Nephron progenitor cell (in vitro differentiated cells): ENCODE measurements around the gene PPP1CB.
"Not testable (repeated sequence)": the region's sequence is repeated elsewhere in the genome, so short reads cannot be mapped to it uniquely, and the experiment has no call there.

Experiments used
- DNase-seq: peaks from one replicate; pipeline ENCODE4 v3.0.0; 2021
- H3K27ac Mint-ChIP-seq: 2 replicates; pipeline ENCODE4 v1.8.0; 2021; ENCODE audit warnings: mild to moderate bottlenecking, moderate library complexity, mixed read lengths
- H3K27me3 Mint-ChIP-seq: 2 replicates; pipeline ENCODE4 v1.8.0; 2021; ENCODE audit warnings: mild to moderate bottlenecking, low read depth, mixed read lengths; ENCODE audit not compliant: poor library complexity
- H3K36me3 Mint-ChIP-seq: 2 replicates; pipeline ENCODE4 v1.8.0; 2021; ENCODE audit warnings: low read depth, mixed read lengths
- H3K4me1 Mint-ChIP-seq: 2 replicates; pipeline ENCODE4 v1.8.0; 2021; ENCODE audit warnings: mixed read lengths
- H3K4me3 Mint-ChIP-seq: 2 replicates; pipeline ENCODE4 v1.8.0; 2021; ENCODE audit warnings: mild to moderate bottlenecking, moderate library complexity, mixed read lengths
- H3K9me3 Mint-ChIP-seq: 2 replicates; pipeline ENCODE4 v1.8.0; 2021; ENCODE audit warnings: mild to moderate bottlenecking, moderate library complexity, mixed read lengths
- TF ChIP-seq, protein P1 (sequence below): fragments of 200-600 bp; sonication (generic); IDR thresholded peaks from 2 replicates; pipeline ENCODE4 v1.5.0; 2021; ENCODE audit warnings: antibody characterized with exemption

PPP1CB gene

DNA sequence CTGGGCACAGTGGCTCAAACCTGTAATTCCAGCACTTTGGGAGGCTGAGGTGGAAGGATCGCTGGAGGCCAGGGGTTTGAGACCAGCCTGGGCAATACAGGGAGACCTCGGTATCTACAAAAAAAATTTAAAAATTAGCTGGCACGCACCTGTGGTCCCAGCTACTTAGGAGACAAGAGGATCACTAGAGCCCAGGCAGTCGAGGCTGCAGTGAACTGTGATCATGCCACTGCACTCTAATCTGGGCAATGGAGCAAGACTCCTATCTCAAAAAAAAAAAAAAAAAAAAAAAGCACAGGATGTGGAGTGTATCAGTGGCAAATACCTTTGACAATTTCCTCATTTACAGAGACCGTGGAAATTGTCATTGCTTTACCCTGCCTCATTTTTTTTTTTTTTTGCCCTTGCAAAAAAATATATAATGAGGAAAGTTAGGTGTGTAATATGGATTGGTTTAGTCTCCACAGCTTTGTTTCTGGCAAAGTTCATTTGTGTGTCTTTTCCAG lies 20.9 kb upstream of the PPP1CB start:
- TF ChIP-seq, protein P1, sequence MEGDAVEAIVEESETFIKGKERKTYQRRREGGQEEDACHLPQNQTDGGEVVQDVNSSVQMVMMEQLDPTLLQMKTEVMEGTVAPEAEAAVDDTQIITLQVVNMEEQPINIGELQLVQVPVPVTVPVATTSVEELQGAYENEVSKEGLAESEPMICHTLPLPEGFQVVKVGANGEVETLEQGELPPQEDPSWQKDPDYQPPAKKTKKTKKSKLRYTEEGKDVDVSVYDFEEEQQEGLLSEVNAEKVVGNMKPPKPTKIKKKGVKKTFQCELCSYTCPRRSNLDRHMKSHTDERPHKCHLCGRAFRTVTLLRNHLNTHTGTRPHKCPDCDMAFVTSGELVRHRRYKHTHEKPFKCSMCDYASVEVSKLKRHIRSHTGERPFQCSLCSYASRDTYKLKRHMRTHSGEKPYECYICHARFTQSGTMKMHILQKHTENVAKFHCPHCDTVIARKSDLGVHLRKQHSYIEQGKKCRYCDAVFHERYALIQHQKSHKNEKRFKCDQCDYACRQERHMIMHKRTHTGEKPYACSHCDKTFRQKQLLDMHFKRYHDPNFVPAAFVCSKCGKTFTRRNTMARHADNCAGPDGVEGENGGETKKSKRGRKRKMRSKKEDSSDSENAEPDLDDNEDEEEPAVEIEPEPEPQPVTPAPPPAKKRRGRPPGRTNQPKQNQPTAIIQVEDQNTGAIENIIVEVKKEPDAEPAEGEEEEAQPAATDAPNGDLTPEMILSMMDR, result no peak

GRCh38 chr2:28735511-28735910 lies 16.1 kb upstream of the PPP1CB start:
- no peak overlapping the region for H3K4me3 Mint-ChIP-seq
- TF ChIP-seq, protein P1, result no peak
- peaks cover 41% of the 10 kb centered on the region for H3K36me3 Mint-ChIP-seq
- peaks cover 41% of the 10 kb centered on the region for H3K9me3 Mint-ChIP-seq
- no peaks in the 10 kb centered on the region for H3K27me3 Mint-ChIP-seq
- no peak for DNase-seq
- no peaks in the 10 kb centered on the region for H3K4me1 Mint-ChIP-seq
- H3K27ac Mint-ChIP-seq, result no peak overlapping the region

More for the DNA sequence above, 20.9 kb upstream of the PPP1CB start:
- Mint-ChIP-seq H3K36me3 (no peaks in the 10 kb centered on the region), H3K27me3 (no peaks in the 10 kb centered on the region), H3K4me3 (no peak overlapping the region), H3K9me3 (no peaks in the 10 kb centered on the region), H3K4me1 (no peaks in the 10 kb centered on the region), H3K27ac (no peak overlapping the region)
- DNase-seq, result no peak

DNA sequence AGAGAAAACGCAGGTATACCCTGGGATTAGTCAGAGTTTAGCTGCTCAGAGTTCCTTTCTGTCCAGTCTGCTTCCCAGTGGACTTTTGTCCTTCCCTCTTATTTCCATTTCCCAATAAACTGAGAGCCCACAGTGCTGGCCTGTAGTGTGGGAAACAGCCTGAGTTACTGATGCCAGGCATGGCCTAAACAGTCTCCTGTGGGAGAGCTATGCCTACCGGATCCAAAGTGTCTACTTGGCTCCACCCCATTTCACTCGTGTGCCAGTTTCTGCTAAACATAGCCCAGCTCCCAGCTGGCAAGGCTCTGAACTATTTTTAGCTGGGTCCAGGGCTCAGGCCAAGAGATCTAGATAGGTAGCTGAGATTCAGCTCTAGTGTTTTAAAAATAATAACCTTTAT lies 15.6 kb upstream of the PPP1CB start:
- no peak overlapping the region for H3K4me3 Mint-ChIP-seq
- H3K4me1 Mint-ChIP-seq, result no peaks in the 10 kb centered on the region
- H3K36me3 Mint-ChIP-seq, result peaks cover 46% of the 10 kb centered on the region
- no peaks in the 10 kb centered on the region for H3K27me3 Mint-ChIP-seq
- no peak overlapping the region for H3K27ac Mint-ChIP-seq
- TF ChIP-seq, protein P1, result no peak
- H3K9me3 Mint-ChIP-seq, result peaks cover 44% of the 10 kb centered on the region
- no peak for DNase-seq

DNA sequence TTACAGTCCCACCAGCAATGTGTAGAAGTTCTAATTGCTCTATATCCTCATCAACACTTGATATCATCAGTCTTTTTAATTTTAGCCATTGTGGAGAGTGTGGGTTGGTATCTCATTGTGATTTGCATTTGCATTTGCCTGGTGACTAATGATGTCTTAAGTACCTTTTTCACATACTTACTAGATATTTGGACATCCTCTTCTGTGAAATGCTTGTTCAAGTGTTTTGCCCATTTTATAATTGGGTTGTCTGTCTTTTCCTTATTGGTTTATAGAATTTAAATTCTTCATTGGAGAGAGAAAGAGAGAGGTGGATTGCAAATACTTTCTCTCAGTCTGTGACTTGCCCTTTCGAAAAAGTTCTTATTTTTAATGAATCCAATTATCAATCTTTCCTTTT lies 14.0 kb upstream of the PPP1CB start:
- DNase-seq, result no peak
- H3K4me1 Mint-ChIP-seq, result no peaks in the 10 kb centered on the region
- no peak overlapping the region for H3K27ac Mint-ChIP-seq
- H3K27me3 Mint-ChIP-seq, result no peaks in the 10 kb centered on the region
- H3K9me3 Mint-ChIP-seq, result peaks cover 60% of the 10 kb centered on the region
- H3K36me3 Mint-ChIP-seq, result peaks cover 59% of the 10 kb centered on the region
- H3K4me3 Mint-ChIP-seq, result no peak overlapping the region
- TF ChIP-seq, protein P1, result no peak

- not testable (repeated sequence) for H3K4me1 Mint-ChIP-seq, DNase-seq, H3K27me3 Mint-ChIP-seq, H3K27ac Mint-ChIP-seq, H3K4me3 Mint-ChIP-seq
- peaks cover 54% of the 10 kb centered on the region for H3K9me3 Mint-ChIP-seq
- H3K36me3 Mint-ChIP-seq, result peaks cover 65% of the 10 kb centered on the region
These were observed 9.0 kb upstream of the PPP1CB start for GRCh38 chr2:28742619-28743018.

- no peak overlapping the region for H3K27ac Mint-ChIP-seq
- TF ChIP-seq, protein P1, result no peak
- peaks cover 6% of the 10 kb centered on the region for H3K27me3 Mint-ChIP-seq
- H3K9me3 Mint-ChIP-seq, result peaks cover 29% of the 10 kb centered on the region
- H3K36me3 Mint-ChIP-seq, result peaks cover 40% of the 10 kb centered on the region
- H3K4me1 Mint-ChIP-seq, result peaks cover 23% of the 10 kb centered on the region
- no peak for DNase-seq
- H3K4me3 Mint-ChIP-seq, result no peak overlapping the region
These were observed 6.4 kb upstream of the PPP1CB start for GRCh38 chr2:28745225-28745624.
